IPS-15b (cell line): Measurements from ENCODE around the gene HNF4A.

Experiments used
- H3K27me3 ChIP-seq: one replicate; pipeline ENCODE4 v1.6.1; 2013; ENCODE audit warnings: low read length; ENCODE audit not compliant: control insufficient read depth, insufficient read depth
- H3K36me3 ChIP-seq: one replicate; pipeline ENCODE4 v1.6.1; 2013; ENCODE audit warnings: low read length; ENCODE audit not compliant: control insufficient read depth, insufficient read depth
- H3K4me1 ChIP-seq: one replicate; pipeline ENCODE4 v1.6.1; 2013; ENCODE audit warnings: mild to moderate bottlenecking, low read length; ENCODE audit not compliant: control insufficient read depth, insufficient read depth
- H3K4me3 ChIP-seq: one replicate; pipeline ENCODE4 v1.5.1; 2013; ENCODE audit warnings: low read depth, low read length
- H3K9ac ChIP-seq: one replicate; pipeline ENCODE4 v1.6.1; 2013; ENCODE audit warnings: low read depth, mild to moderate bottlenecking, low read length
- H3K9me3 ChIP-seq: one replicate; pipeline ENCODE4 v1.6.1; 2013; ENCODE audit warnings: mild to moderate bottlenecking, low read length; ENCODE audit not compliant: control insufficient read depth, insufficient read depth

The HNF4A gene

DNA sequence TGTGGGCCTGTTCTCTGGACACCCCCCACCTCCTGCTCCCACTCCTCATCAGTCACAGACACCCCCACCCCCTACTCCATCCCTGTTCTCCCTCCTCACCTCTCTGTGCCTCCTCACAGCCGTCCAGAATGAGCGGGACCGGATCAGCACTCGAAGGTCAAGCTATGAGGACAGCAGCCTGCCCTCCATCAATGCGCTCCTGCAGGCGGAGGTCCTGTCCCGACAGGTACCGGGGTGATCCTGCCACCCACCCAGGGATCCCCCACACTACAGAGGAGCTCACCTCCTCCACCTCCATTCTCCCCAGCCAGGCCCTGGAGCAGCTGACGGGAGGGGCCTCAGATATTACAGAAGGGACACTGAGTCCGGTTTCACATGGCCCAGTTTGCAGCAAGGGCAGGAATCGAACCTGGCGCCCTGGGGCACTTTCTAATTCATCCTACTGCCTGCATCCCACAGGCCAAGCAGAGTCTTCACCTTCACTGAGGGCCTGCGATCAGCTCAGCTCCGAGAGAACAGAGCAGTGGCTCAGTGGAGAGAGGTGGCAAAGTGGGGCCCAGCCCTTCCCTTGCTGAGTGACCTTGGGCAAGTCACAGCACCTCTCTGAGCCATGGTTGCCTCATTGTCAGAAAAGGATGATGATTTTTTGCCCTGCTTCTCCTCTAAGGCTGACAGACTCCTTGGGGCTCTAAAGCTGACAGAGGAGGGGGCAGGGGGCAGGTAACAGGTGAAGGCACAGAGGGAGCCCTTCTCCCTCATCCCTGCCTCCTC is 58.3 kb downstream of the HNF4A start:
- Histone ChIP-seq H3K9ac (no peak overlapping the region), H3K36me3 (no peaks in the 10 kb centered on the region), H3K4me3 (no peak overlapping the region), H3K9me3 (no peaks in the 10 kb centered on the region), H3K27me3 (no peaks in the 10 kb centered on the region), H3K4me1 (no peaks in the 10 kb centered on the region)

DNA sequence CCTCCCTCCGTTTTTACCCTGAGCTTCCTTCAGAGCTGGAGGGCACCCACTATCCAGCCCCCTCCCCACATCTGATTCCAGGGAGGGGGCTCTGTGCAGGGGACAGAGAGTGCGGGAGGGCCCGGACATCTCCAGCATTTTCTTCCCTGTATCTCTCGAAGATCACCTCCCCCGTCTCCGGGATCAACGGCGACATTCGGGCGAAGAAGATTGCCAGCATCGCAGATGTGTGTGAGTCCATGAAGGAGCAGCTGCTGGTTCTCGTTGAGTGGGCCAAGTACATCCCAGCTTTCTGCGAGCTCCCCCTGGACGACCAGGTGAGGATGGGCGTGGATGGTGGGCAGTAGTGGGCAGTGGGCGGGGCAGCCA is 58.8 kb downstream of the HNF4A start:
- no peaks in the 10 kb centered on the region for H3K9me3 ChIP-seq
- no peaks in the 10 kb centered on the region for H3K36me3 ChIP-seq
- H3K4me1 ChIP-seq = no peaks in the 10 kb centered on the region
- H3K27me3 ChIP-seq = no peaks in the 10 kb centered on the region
- H3K9ac ChIP-seq = no peak overlapping the region
- H3K4me3 ChIP-seq = no peak overlapping the region

DNA sequence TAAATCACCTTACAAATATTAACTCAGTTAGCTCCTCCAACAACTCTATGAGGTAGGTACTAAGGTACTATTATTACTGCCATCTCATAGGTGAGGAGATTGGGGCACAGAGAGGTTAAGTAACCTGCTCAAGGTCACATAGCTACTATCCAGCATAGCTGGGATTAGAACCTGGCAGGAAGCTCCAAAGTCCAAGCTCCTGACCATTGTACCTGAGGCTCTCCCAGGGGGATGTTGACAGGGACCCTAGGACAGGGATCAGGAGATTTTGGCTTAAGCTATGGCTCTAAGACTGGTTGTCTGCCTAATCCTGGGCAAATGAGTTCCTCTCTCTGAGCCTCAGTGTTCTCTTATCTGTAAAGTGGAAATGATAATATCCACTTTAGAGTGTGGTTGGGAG is 59.3 kb downstream of the HNF4A start:
- no peaks in the 10 kb centered on the region for H3K36me3 ChIP-seq

DNA sequence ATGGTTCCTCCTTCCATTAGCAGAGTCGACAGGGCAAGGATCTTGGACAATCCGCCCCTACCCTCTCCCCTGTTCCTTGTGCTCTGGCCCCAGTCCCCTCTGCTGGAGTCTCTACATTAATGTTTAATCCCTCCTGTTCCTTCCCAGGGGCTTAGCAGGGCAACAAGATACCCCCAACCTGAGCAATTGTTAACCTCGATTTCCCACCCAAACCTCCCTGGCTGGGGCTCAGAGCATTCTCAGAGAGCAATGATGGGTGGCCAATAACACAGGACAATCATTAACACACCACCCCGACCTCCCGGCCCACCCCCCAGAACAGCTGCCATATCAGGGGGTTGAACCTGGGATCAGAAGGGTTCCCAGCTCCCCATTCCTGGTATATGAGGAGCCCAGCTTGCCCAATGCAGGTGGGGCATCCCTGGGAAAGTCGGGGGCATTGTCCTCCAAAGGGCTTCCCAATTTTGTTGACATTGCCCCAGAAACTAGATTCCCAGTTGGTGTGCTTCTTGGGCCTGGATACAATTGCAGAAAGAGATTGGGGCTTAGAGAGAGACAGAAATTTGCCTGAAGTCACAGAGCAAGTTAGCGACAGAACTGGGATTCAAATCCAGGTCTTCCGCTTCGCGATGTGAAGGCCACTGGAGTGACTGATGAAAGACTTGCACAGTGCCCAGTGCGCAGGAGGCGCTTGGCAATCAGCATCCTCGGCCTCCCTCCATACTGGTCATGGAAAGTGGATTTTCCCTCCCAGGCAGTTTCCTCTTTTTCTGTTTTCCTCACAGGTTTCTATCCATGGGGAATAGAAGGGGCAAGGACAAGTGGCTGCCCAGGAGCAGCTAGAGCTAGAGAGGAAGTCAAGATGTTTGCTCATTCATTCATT is 60.6 kb downstream of the HNF4A start:
- Histone ChIP-seq H3K9ac (no peak overlapping the region), H3K36me3 (no peaks in the 10 kb centered on the region), H3K4me3 (no peak overlapping the region), H3K4me1 (no peaks in the 10 kb centered on the region), H3K27me3 (no peaks in the 10 kb centered on the region), H3K9me3 (no peaks in the 10 kb centered on the region)

More for the DNA sequence above, 59.3 kb downstream of the HNF4A start:
- Histone ChIP-seq H3K4me1 (no peaks in the 10 kb centered on the region), H3K27me3 (no peaks in the 10 kb centered on the region), H3K4me3 (no peak overlapping the region), H3K9me3 (no peaks in the 10 kb centered on the region), H3K9ac (no peak overlapping the region)

DNA sequence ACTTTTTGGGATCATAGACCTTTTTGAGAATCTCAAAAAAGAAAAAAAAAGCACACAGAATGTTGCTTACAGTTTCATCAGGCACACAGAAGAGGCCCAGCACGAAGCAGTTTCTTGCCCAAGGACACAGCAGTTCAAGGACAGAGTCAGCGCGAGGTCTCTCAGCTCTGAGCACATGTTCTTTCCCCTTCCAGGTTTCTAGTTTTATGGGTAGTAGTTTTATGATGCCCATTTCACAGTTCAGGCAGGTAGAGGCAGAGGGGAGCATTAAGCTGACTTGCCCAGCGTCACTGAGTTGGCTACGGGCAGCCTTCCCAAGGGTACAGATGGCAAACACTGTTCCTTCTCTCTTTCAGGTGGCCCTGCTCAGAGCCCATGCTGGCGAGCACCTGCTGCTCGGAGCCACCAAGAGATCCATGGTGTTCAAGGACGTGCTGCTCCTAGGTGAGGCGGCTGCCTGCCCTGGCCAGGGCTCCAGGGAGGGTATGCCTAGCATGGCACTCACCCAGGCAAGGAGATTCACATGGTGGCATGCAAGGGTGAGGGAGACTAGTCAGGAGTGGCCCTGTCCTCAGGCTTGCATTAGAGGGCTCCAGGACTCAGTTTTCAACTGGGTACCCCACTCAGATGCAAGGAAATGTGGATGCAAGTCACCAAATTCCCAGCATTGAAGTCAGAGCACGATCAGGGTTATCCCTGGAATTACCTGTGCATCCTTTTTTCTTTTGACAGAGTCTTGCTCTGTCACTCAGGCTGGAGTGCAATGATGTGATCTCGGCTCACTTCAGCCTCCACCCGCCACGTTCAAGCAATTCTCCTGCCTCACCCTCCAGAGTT is 62.8 kb downstream of the HNF4A start:
- Histone ChIP-seq H3K9me3 (no peaks in the 10 kb centered on the region), H3K4me1 (no peaks in the 10 kb centered on the region), H3K9ac (no peak overlapping the region), H3K4me3 (no peak overlapping the region), H3K27me3 (no peaks in the 10 kb centered on the region), H3K36me3 (no peaks in the 10 kb centered on the region)

DNA sequence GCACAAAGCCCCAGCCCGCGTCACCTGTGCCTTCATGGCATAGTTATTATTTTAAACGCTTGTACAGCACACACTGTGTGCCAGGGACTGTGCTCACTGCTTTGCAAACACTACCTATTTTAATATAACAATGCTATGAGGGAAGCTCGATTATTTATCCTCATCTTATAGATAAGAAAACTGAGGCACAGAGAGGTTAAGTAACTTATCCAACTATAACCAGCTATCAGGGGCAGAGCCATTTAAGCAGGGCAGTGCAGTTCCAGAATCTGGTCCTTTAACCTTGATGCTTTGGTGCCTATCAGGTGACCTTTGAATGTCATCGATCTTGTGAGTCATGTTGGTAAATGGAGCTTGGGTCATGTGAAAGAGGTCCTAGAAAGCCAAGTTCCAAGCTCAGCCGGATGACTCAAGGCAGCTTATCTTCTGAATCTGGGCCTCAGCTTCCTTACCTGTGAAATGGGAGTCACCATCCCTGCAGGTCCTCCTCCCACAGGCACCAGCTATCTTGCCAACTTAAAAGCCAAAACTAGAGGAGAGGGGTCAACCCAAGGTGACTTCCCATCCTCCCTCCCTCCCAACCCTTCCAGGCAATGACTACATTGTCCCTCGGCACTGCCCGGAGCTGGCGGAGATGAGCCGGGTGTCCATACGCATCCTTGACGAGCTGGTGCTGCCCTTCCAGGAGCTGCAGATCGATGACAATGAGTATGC is 63.8 kb downstream of the HNF4A start:
- no peaks in the 10 kb centered on the region for H3K27me3 ChIP-seq
- no peak overlapping the region for H3K4me3 ChIP-seq
- H3K9me3 ChIP-seq = no peaks in the 10 kb centered on the region
- no peaks in the 10 kb centered on the region for H3K36me3 ChIP-seq
- no peaks in the 10 kb centered on the region for H3K4me1 ChIP-seq
- no peak overlapping the region for H3K9ac ChIP-seq

DNA sequence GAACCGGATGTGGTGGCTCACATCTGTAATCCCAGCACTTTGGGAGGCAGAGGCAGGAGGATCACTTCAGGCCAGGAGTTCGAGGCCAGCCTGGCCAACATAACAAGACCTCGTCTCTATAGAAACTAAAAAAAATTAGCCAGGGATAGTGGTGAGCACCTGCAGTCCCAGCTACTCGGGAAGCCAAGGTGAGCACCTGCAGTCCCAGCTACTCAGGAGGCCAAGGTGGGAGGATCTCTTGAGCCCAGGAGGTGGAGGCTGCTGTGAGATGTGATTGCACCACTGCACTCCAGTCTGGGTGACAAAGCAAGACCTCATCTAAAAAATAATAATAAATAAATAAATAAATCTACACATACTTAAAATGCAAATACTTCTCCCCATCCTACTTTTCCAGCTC is 65.0 kb downstream of the HNF4A start:
- Histone ChIP-seq H3K27me3 (no peaks in the 10 kb centered on the region), H3K4me1 (no peaks in the 10 kb centered on the region), H3K9me3 (no peaks in the 10 kb centered on the region), H3K4me3 (no peak overlapping the region), H3K9ac (no peak overlapping the region), H3K36me3 (no peaks in the 10 kb centered on the region)

DNA sequence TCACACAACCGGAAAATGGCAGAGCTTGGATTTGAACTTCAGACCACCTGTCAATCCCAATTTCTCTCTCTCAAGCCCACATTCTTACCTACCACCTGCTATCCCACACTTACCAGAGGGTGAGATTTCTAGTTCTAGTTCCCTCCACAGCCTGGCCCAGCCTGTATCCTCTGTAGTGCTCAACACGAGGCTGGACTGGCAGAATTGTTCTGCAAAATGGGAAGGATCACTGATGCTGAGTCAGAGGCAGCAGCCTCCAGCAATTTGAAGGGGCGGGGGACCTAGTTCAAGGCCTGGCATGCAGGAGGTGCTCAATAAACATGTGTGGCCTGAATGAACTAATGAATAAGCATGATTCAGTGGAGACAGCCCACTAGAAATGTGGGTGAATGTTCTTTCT is 66.6 kb downstream of the HNF4A start:
- H3K27me3 ChIP-seq = no peaks in the 10 kb centered on the region
- H3K9ac ChIP-seq = no peak overlapping the region
- no peaks in the 10 kb centered on the region for H3K4me1 ChIP-seq
- H3K4me3 ChIP-seq = no peak overlapping the region
- no peaks in the 10 kb centered on the region for H3K9me3 ChIP-seq
- H3K36me3 ChIP-seq = no peaks in the 10 kb centered on the region

DNA sequence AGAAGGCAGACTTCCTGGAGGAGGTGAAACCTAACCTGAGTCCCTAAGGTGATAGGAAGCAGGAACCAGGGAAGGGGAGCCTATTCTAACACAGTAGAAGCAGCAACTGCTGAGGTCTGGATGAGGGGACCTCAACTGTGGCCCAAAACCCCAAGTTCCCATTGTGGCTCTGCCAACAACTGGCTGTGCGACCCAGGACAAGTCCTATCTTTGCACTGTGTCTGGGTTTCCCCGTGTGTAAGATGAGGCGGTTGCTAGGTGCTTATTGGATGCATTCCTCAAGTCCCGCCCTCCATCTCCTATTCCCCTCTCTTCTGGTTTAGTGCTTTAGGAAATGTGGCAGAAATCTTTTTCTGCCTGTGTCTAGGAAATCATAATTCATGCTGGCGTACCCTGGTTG is 68.0 kb downstream of the HNF4A start:
- no peaks in the 10 kb centered on the region for H3K9me3 ChIP-seq
- no peaks in the 10 kb centered on the region for H3K4me1 ChIP-seq
- no peaks in the 10 kb centered on the region for H3K27me3 ChIP-seq
- no peak overlapping the region for H3K4me3 ChIP-seq
- H3K9ac ChIP-seq = no peak overlapping the region
- H3K36me3 ChIP-seq = no peaks in the 10 kb centered on the region

DNA sequence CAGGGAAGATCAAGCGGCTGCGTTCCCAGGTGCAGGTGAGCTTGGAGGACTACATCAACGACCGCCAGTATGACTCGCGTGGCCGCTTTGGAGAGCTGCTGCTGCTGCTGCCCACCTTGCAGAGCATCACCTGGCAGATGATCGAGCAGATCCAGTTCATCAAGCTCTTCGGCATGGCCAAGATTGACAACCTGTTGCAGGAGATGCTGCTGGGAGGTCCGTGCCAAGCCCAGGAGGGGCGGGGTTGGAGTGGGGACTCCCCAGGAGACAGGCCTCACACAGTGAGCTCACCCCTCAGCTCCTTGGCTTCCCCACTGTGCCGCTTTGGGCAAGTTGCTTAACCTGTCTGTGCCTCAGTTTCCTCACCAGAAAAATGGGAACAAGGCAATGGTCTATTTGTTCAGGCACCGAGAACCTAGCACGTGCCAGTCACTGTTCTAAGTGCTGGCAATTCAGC is 68.6 kb downstream of the HNF4A start:
- Histone ChIP-seq H3K9ac (no peak overlapping the region), H3K27me3 (no peaks in the 10 kb centered on the region), H3K9me3 (no peaks in the 10 kb centered on the region), H3K36me3 (no peaks in the 10 kb centered on the region), H3K4me3 (no peak overlapping the region), H3K4me1 (no peaks in the 10 kb centered on the region)

DNA sequence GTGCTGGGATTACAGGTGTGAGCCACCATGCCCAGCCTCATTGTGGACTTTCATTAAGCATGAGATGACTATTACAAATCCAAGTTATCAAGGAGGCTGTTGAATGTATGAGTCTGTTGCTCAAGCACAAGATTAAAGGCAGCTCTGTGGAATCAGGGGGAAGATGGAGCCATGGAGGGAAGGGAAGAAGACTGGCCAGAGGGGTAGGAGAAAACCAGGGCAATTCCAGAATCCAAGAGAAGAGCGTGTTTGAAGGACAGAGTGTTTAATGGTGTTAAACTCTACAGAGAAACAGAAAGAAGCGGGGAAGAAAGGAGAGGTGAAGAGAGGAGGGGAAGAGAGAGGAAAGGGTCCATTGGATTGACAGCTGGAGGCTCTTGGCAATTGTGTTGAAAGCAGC is 70.4 kb downstream of the HNF4A start:
- no peaks in the 10 kb centered on the region for H3K36me3 ChIP-seq
- no peaks in the 10 kb centered on the region for H3K4me1 ChIP-seq
- H3K9me3 ChIP-seq = no peaks in the 10 kb centered on the region
- H3K4me3 ChIP-seq = no peak overlapping the region
- no peaks in the 10 kb centered on the region for H3K27me3 ChIP-seq
- no peak overlapping the region for H3K9ac ChIP-seq
